Panc1 (cell line): ENCODE results near the gene SCGB1D2. TPM values are rescaled to one million over a fixed set of nuclear protein-coding genes. Genes with fewer than 3 reads are reported as not detected.

Experiments used
- ATAC-seq: fragments of 200-7000 bp; cut with Tn5 transposase; 2 replicates; pipeline ENCODE4 v1.9.1; 2020; ENCODE audit warnings: mild to moderate bottlenecking, moderate library complexity
- BruUV-seq: library from RNA; stranded (reverse); fragments of 400-500 nt; replicated peaks from 2 replicates; lab custom pipeline; 2021; lab: Mats Ljungman, UMichigan
- CTCF ChIA-PET: fragments of 300-600 bp; sonication (Branson Sonifier 250); formaldehyde crosslinking; loops from one replicate; lab custom pipeline; 2022; ENCODE audit warnings: antibody characterized with exemption; lab: Charles Lee
- POLR2A ChIA-PET: fragments of 300-600 bp; sonication (Branson Sonifier 250); formaldehyde crosslinking; loops from one replicate; lab custom pipeline; 2022; ENCODE audit warnings: antibody characterized with exemption; lab: Charles Lee
- DNase-seq: peaks from one replicate; pipeline ENCODE4 v3.0.0-alpha.2; 2010; ENCODE audit warnings: low read depth, low spot score
- H3K27ac ChIP-seq: 2 replicates; pipeline ENCODE4 v1.5.1; 2011; ENCODE audit warnings: mild to moderate bottlenecking, low read length, inconsistent platforms
- H3K27me3 ChIP-seq: fragments of 200-500 bp; sonication (Bioruptor generic); 2 replicates; pipeline ENCODE4 v1.6.0; 2014; ENCODE audit warnings: low read length, inconsistent platforms; ENCODE audit not compliant: control insufficient read depth, insufficient read depth
- H3K36me3 ChIP-seq: fragments of 200-500 bp; sonication (Bioruptor generic); 2 replicates; pipeline ENCODE4 v1.5.1; 2014; ENCODE audit warnings: inconsistent platforms, mild to moderate bottlenecking, low read length, moderate library complexity; ENCODE audit not compliant: control insufficient read depth, insufficient read depth
- H3K4me1 ChIP-seq: 2 replicates; pipeline ENCODE4 v1.5.1; 2011; ENCODE audit warnings: inconsistent platforms, mild to moderate bottlenecking, low read length, moderate library complexity; ENCODE audit not compliant: control insufficient read depth, insufficient read depth
- H3K4me3 ChIP-seq, 2 experiments: 2 replicates each; pipeline ENCODE4 v1.5.1; 2011 to 2012; ENCODE audit warnings: low read depth in 2 of 2, low read length in 2 of 2, mild to moderate bottlenecking in 2 of 2, inconsistent platforms in 1 of 2, moderate library complexity in 1 of 2
- H3K9me3 ChIP-seq: fragments of 200-500 bp; sonication (Bioruptor generic); 2 replicates; pipeline ENCODE4 v1.5.1; 2014; ENCODE audit warnings: low read depth, mild to moderate bottlenecking, inconsistent platforms, low read length, moderate library complexity; ENCODE audit not compliant: control insufficient read depth, insufficient read depth
- POLR2AphosphoS5 ChIP-seq: IDR thresholded peaks from 2 replicates; pipeline ENCODE4 v1.6.1; 2012; ENCODE audit warnings: mild to moderate bottlenecking, low read depth, low read length, moderate library complexity
- REST ChIP-seq, 2 experiments: IDR thresholded peaks; 2 replicates each; pipeline ENCODE4 v1.6.1; 2011 to 2012; ENCODE audit warnings: low read depth in 2 of 2, control low read depth in 1 of 2, low read length in 1 of 2, mild to moderate bottlenecking in 1 of 2, moderate library complexity in 1 of 2; ENCODE audit not compliant: insufficient read depth in 1 of 2
- SIN3A ChIP-seq: IDR thresholded peaks from 2 replicates; pipeline ENCODE4 v1.6.1; 2012; ENCODE audit warnings: low read depth, mild to moderate bottlenecking, low read length, moderate library complexity, borderline replicate concordance; ENCODE audit not compliant: insufficient read depth
- TCF7L2 ChIP-seq: IDR thresholded peaks from 2 replicates; pipeline ENCODE4 v1.6.1; 2011; ENCODE audit warnings: mild to moderate bottlenecking, low read depth, low read length, inconsistent platforms
- in situ Hi-C: cut with HindIII; loops from 2 replicates; pipeline ENCODE4 v1.10.0; 2016; ENCODE audit warnings: low sequenced_read_pairs, low pct_unique_long_range_greater_than_20kb
- intact Hi-C: fragments of 100-400 bp; cut with micrococcal nuclease; formaldehyde crosslinking; loops from one replicate; pipeline ENCODE4 v1.10.0; 2022; ENCODE audit not compliant: unreplicated experiment
- total RNA-seq: library from RNA; stranded (reverse); gene quantifications from one replicate; pipeline ENCODE4 v1.2.1, GENCODE V29; 2021; ENCODE audit not compliant: unreplicated experiment
- TF ChIP-seq, protein P1 (sequence below): fragments of 450-650 bp; IDR thresholded peaks from 2 replicates; pipeline ENCODE4 v1.5.1; 2017; ENCODE audit warnings: mild to moderate bottlenecking

Gene SCGB1D2
- total RNA-seq, 1 experiment from 2014 or later: 0.85 TPM

- BruUV-seq: no TSS peak
- Histone ChIP-seq H3K27me3 (peaks cover 2% of the 10 kb centered on the region; the same call in 1 of the 2 replicates), H3K4me3 (no peak overlapping the region), H3K9me3 (no peaks in the 10 kb centered on the region), H3K27ac (no peak overlapping the region), H3K36me3 (no peaks in the 10 kb centered on the region), H3K4me1 (no peaks in the 10 kb centered on the region)
- ATAC-seq (no peak), DNase-seq (no peak)
- in situ Hi-C loops: no loop called here
- intact Hi-C loops: no loop called here
- TF ChIP-seq REST (IDR thresholded peaks at IDR 0.05; ENCODE audit: insufficient read depth in 1 of 2, low read depth in 2 of 2, low read length in 1 of 2) (no peak), TCF7L2 (no peak), POLR2AphosphoS5 (no peak), SIN3A (no peak)
- TF ChIP-seq, protein P1, sequence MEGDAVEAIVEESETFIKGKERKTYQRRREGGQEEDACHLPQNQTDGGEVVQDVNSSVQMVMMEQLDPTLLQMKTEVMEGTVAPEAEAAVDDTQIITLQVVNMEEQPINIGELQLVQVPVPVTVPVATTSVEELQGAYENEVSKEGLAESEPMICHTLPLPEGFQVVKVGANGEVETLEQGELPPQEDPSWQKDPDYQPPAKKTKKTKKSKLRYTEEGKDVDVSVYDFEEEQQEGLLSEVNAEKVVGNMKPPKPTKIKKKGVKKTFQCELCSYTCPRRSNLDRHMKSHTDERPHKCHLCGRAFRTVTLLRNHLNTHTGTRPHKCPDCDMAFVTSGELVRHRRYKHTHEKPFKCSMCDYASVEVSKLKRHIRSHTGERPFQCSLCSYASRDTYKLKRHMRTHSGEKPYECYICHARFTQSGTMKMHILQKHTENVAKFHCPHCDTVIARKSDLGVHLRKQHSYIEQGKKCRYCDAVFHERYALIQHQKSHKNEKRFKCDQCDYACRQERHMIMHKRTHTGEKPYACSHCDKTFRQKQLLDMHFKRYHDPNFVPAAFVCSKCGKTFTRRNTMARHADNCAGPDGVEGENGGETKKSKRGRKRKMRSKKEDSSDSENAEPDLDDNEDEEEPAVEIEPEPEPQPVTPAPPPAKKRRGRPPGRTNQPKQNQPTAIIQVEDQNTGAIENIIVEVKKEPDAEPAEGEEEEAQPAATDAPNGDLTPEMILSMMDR: no peak
- ChIA-PET CTCF (no interaction called here), POLR2A (no interaction called here)
Observed at GRCh38 chr11:62264004-62264403, 22.0 kb downstream of the SCGB1D2 start.

GRCh38 chr11:62266558-62266957, 24.5 kb downstream of the SCGB1D2 start:
- Histone ChIP-seq H3K27ac (no peak overlapping the region), H3K36me3 (no peaks in the 10 kb centered on the region), H3K4me1 (no peaks in the 10 kb centered on the region), H3K27me3 (no peaks in the 10 kb centered on the region), H3K9me3 (no peaks in the 10 kb centered on the region), H3K4me3 (no peak overlapping the region)
- CTCF ChIA-PET: no interaction called here
- ATAC-seq: peak; percentile 75; the same call in 1 of the 2 replicates
- peak; percentile 53 for DNase-seq
- in situ Hi-C loops (no loop called here), intact Hi-C loops (no loop called here)
- TF ChIP-seq, protein P1: no peak
- no peak for TF ChIP-seq REST (IDR thresholded peaks at IDR 0.05; ENCODE audit: insufficient read depth in 1 of 2, low read depth in 2 of 2, low read length in 1 of 2)
- TF ChIP-seq TCF7L2: no peak
- TF ChIP-seq SIN3A: no peak
- TF ChIP-seq POLR2AphosphoS5: no peak
- POLR2A ChIA-PET: no interaction called here
- BruUV-seq: no TSS peak
